GM12878 (cell line): Measurements from ENCODE around the gene ARHGAP5. TPM values are rescaled to one million over a fixed set of nuclear protein-coding genes. Genes with fewer than 3 reads are reported as not detected.

ENCODE experiments used
- ATAC-seq: fragments of 200-7000 bp; cut with Tn5 transposase; 3 replicates; pipeline ENCODE4 v1.9.1; 2020; ENCODE audit warnings: mild to moderate bottlenecking, moderate library complexity
- BruUV-seq: library from RNA; stranded (reverse); fragments of 400-500 nt; replicated peaks from 2 replicates; lab custom pipeline; 2021; lab: Mats Ljungman, UMichigan
- CTCF ChIA-PET: fragments of 300-600 bp; sonication (Branson Sonifier 250); formaldehyde crosslinking; extraction: SDS; loops from one replicate; lab custom pipeline; 2021; ENCODE audit warnings: inconsistent platforms; lab: Yijun Ruan, JAX
- POLR2A ChIA-PET: fragments of 350-600 bp; formaldehyde crosslinking; extraction: SDS; loops from one replicate; lab custom pipeline; 2021; ENCODE audit warnings: inconsistent platforms; lab: Charles Lee
- RAD21 ChIA-PET: fragments of 300-600 bp; sonication (Branson Sonifier 250); formaldehyde crosslinking; loops from one replicate; lab custom pipeline; 2023; ENCODE audit warnings: antibody characterized with exemption; ENCODE audit not compliant: unreplicated experiment; lab: Charles Lee
- SMC1A ChIA-PET: fragments of 300-600 bp; sonication (Branson Sonifier 250); formaldehyde crosslinking; loops from one replicate; lab custom pipeline; 2023; ENCODE audit not compliant: unreplicated experiment, uncharacterized antibody; lab: Charles Lee
- DNase-seq: peaks from one replicate; pipeline ENCODE4 v3.0.0-alpha.2; 2011; ENCODE audit warnings: low read depth, low spot score
- FAIRE-seq: peaks from 3 replicates; lab custom pipeline; 2011; peaks lifted over from hg19 to GRCh38; lab: Jason Lieb, UNC
- H2AFZ ChIP-seq: 2 replicates; pipeline ENCODE4 v1.6.0; 2011; ENCODE audit warnings: low read depth, low read length, control low read depth; ENCODE audit not compliant: control insufficient read depth
- H3K27ac ChIP-seq: 2 replicates; pipeline ENCODE4 v1.5.1; 2011; ENCODE audit warnings: control low read depth; ENCODE audit not compliant: control insufficient read depth, insufficient read depth
- H3K27me3 ChIP-seq, 2 experiments: replicated peaks in 1 of 2; 2 replicates each; pipeline versions ENCODE4 v1.6.0 to v1.6.1; 2011; ENCODE audit warnings: low read length in 1 of 2; ENCODE audit not compliant: control insufficient read depth in 2 of 2, insufficient read depth in 2 of 2
- H3K36me3 ChIP-seq, 2 experiments: 2 replicates each; pipeline ENCODE4 v1.5.1; 2011; ENCODE audit warnings: low read length in 1 of 2; ENCODE audit not compliant: control insufficient read depth in 2 of 2, insufficient read depth in 2 of 2
- H3K4me1 ChIP-seq: 2 replicates; pipeline ENCODE4 v1.6.1; 2011; ENCODE audit warnings: mild to moderate bottlenecking, low read length, moderate library complexity, mixed read lengths; ENCODE audit not compliant: control insufficient read depth, insufficient read depth
- H3K4me2 ChIP-seq: 2 replicates; pipeline ENCODE4 v1.6.0; 2011; ENCODE audit warnings: control low read depth; ENCODE audit not compliant: control insufficient read depth, insufficient read depth
- H3K4me3 ChIP-seq: fragments of 200-600 bp; sonication (generic); 2 replicates; pipeline ENCODE4 v1.5.1; 2016
- H3K79me2 ChIP-seq: 2 replicates; pipeline ENCODE4 v1.6.0; 2011; ENCODE audit warnings: low read length; ENCODE audit not compliant: control insufficient read depth, insufficient read depth
- H3K9ac ChIP-seq: 2 replicates; pipeline ENCODE4 v1.8.0; 2011; ENCODE audit warnings: low read length, control low read depth, mixed read lengths; ENCODE audit not compliant: control insufficient read depth, insufficient read depth
- H3K9me3 ChIP-seq: replicated peaks from 3 replicates; pipeline ENCODE4 v1.5.1; 2011; ENCODE audit warnings: mild to moderate bottlenecking, low read length; ENCODE audit not compliant: control insufficient read depth, insufficient read depth
- H4K20me1 ChIP-seq: 2 replicates; pipeline ENCODE4 v1.6.0; 2011; ENCODE audit not compliant: control insufficient read depth, insufficient read depth
- EED ChIP-seq: sonication (generic); IDR thresholded peaks from 2 replicates; pipeline ENCODE4 v1.6.1; 2016; ENCODE audit warnings: antibody characterized with exemption, low read depth
- EZH2 ChIP-seq: IDR thresholded peaks from 2 replicates; pipeline ENCODE4 v1.6.1; 2012; ENCODE audit warnings: low read depth, mild to moderate bottlenecking, control low read depth, inconsistent platforms, low read length, borderline replicate concordance; ENCODE audit not compliant: control insufficient read depth
- IKZF1 ChIP-seq: fragments of 450-650 bp; conservative IDR thresholded peaks from 2 replicates; pipeline ENCODE4 v1.6.1; 2017; ENCODE audit warnings: antibody characterized with exemption, mild to moderate bottlenecking
- IKZF2 ChIP-seq, 2 experiments: fragments of 450-650 bp; IDR thresholded peaks; 2 replicates each; pipeline ENCODE4 v1.6.1; 2017; ENCODE audit warnings: mild to moderate bottlenecking in 2 of 2, moderate library complexity in 2 of 2
- MTA2 ChIP-seq: fragments of 450-650 bp; IDR thresholded peaks from 2 replicates; pipeline ENCODE4 v1.6.1; 2016; ENCODE audit warnings: low read depth, mild to moderate bottlenecking, moderate library complexity
- POU2F2 ChIP-seq: IDR thresholded peaks from 3 replicates; pipeline ENCODE4 v1.6.1; 2011; ENCODE audit warnings: low read depth, mild to moderate bottlenecking, low read length, borderline replicate concordance
- PRDM15 ChIP-seq: fragments of 450-650 bp; formaldehyde crosslinking; IDR thresholded peaks from 2 replicates; pipeline ENCODE4 v1.4.0; 2020; ENCODE audit warnings: mild to moderate bottlenecking, moderate library complexity
- SPI1 ChIP-seq: IDR thresholded peaks from 2 replicates; pipeline ENCODE4 v1.6.1; 2011; ENCODE audit warnings: low read depth, mild to moderate bottlenecking, low read length, moderate library complexity, borderline replicate concordance; ENCODE audit not compliant: insufficient read depth
- WGBS: methylation state at CpG from one replicate; pipeline ENCODE4 v1.1.6; 2016; ENCODE audit warnings: low lambda C conversion rate; ENCODE audit not compliant: insufficient replicate concordance, insufficient coverage; ENCODE audit errors: missing lambda C conversion rate; 5-methylcytosine and 5-hydroxymethylcytosine counted together
- in situ Hi-C: fragments of 300-500 bp; cut with MboI; formaldehyde crosslinking; loops from 9 replicates; pipeline ENCODE4 v1.14.3; 2018; ENCODE audit warnings: mixed read lengths
- intact Hi-C: fragments of 100-400 bp; cut with micrococcal nuclease; formaldehyde crosslinking; loops from one replicate; pipeline ENCODE4 v1.14.2; 2022; ENCODE audit not compliant: unreplicated experiment
- polyA plus RNA-seq, 11 experiments: library from polyadenylated mRNA; depleted of rRNA in 4 of 11; unstranded in 6 of 11; stranded (reverse) in 5 of 11; fragments of >200 nt; fragmentation: Nextera tagmentation in 4 of 11; fragmentation: Illumina TruSeq in 1 of 11; extraction: Ambion mirVana in 4 of 11; extraction: Trizol in 1 of 11; gene quantifications; 1 replicate in 1 of 11; 2 replicates in 10 of 11; pipeline versions ENCODE4 v1.2.1 to v1.2.3, GENCODE V29; 2011 to 2016; ENCODE audit warnings: inconsistent platforms in 2 of 11, missing spikeins in 2 of 11, low read depth in 1 of 11
- total RNA-seq, 4 experiments: library from RNA; depleted of rRNA in 3 of 4; stranded (reverse); fragments of >200 nt in 3 of 4; fragmentation: Illumina TruSeq in 1 of 4; extraction: Trizol in 1 of 4; gene quantifications; 2 replicates each; pipeline versions ENCODE4 v1.2.1 to v1.2.3, GENCODE V29; 2013 to 2021

Gene ARHGAP5
- total and polyA plus RNA-seq, 10 of the 15 experiments (the other 5 are each of a cell fraction or from before 2014, with no cell fraction given), result 0.91 to 19.6 (median 7.2) TPM

- ATAC-seq, result peak; percentile 83
- in situ Hi-C loops (no loop called here), intact Hi-C loops (no loop called here)
- Histone ChIP-seq H4K20me1 (no peaks in the 10 kb centered on the region), H3K4me2 (no peak overlapping the region; the same call in 1 of the 2 replicates), H3K4me3 (no peak overlapping the region), H3K9ac (no peak overlapping the region), H3K4me1 (no peaks in the 10 kb centered on the region; the same call in 1 of the 2 replicates), H3K27ac (no peak overlapping the region), H3K27me3 (no peaks in the 10 kb centered on the region), H3K79me2 (no peaks in the 10 kb centered on the region), H2AFZ (no peak overlapping the region), H3K9me3 (no peaks in the 10 kb centered on the region), H3K36me3 (no peaks in the 10 kb centered on the region)
- DNase-seq, result no peak
- ChIA-PET POLR2A (no interaction called here), SMC1A (interaction anchor here (0.7 kb wide), 1 partner anchor 34 kb away, joined by 4 read pairs; no protein-coding TSS in a partner anchor), CTCF (no interaction called here), RAD21 (no interaction called here)
- BruUV-seq, result no TSS peak
- FAIRE-seq, result no peak
- TF ChIP-seq IKZF2 (IDR thresholded peaks at IDR 0.05), result peak; percentile 27 to 32; a peak in 2 of 4 replicates
- peak; percentile 47; the same call in 1 of the 2 replicates for TF ChIP-seq SPI1
- 0 out of 2 replicates have a peak, but pooled peaks have one; percentile 20 for TF ChIP-seq MTA2
- TF ChIP-seq EED, result no peak
- TF ChIP-seq POU2F2, result no peak
- no peak for TF ChIP-seq EZH2
- TF ChIP-seq IKZF1, result 0 out of 2 replicates have a peak, but pooled peaks have one; percentile 19
- TF ChIP-seq PRDM15, result no peak
- WGBS, result 2% methylated on average over 2 of the region's 2 CpGs
Observed at GRCh38 chr14:32166029-32166428, 88.9 kb downstream of the ARHGAP5 start.
